HG03442 (cell line): ENCODE results near the gene WDR13.

Experiments used
- ATAC-seq: cut with Tn5 transposase; IDR thresholded peaks from one replicate; pipeline ENCODE4 v1.9.1; 2021; ENCODE audit warnings: mild to moderate bottlenecking, moderate library complexity; ENCODE audit not compliant: unreplicated experiment

WDR13 gene

DNA sequence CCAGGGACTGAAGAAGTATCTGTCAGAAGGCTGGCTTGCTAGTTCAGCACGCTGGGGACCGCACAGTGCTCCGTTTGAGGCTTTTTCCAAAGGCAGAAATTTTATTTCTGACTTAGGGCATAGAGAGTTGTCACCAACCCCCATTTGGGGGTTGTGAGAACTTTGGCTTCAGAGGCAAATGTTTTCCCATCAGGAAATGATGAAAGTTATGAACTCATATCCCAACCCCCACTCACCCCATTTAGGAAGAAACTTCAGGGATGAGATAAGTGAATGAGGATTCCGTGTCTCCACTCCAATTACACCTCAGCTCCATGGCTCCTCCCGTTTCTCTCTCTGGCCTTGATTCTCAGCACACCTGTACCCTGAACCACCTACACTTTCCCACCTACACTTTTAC lies 4.3 kb upstream of the WDR13 start:
- ATAC-seq, result no peak

- ATAC-seq, result no peak
Observed at GRCh38 chrX:48595929-48596328, 1.4 kb upstream of the WDR13 start.

GRCh38 chrX:48598614-48599013 lies 1.3 kb downstream of the WDR13 start:
- ATAC-seq, result no peak

DNA sequence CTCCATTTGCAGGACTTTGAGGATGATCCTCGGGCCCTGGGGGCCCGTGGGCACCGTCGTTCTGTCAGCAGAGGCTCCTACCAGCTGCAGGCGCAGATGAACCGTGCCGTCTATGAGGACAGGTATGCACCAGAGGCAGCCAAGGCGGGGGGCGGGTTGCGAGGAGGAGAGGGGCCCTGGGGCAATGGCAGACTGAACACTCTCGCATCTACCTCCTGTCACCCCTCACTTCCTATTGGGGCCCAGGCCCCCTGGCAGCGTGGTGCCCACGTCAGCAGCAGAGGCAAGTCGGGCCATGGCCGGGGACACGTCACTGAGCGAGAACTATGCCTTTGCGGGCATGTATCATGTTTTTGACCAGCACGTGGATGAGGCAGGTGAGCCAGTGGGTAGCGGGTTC lies 2.0 kb downstream of the WDR13 start:
- ATAC-seq, result no peak

DNA sequence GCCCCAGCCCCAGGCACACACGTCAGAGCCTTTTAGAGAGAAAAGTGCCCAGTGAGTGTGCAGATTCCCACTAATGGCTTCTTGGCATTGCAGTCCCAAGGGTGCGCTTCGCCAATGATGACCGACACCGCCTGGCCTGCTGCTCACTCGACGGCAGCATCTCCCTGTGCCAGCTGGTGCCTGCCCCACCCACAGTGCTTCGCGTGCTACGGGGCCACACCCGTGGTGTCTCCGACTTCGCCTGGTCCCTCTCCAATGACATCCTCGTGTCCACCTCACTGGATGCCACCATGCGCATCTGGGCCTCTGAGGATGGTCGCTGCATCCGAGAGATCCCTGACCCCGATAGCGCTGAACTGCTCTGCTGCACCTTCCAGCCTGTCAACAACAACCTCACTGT lies 2.9 kb downstream of the WDR13 start:
- no peak for ATAC-seq

DNA sequence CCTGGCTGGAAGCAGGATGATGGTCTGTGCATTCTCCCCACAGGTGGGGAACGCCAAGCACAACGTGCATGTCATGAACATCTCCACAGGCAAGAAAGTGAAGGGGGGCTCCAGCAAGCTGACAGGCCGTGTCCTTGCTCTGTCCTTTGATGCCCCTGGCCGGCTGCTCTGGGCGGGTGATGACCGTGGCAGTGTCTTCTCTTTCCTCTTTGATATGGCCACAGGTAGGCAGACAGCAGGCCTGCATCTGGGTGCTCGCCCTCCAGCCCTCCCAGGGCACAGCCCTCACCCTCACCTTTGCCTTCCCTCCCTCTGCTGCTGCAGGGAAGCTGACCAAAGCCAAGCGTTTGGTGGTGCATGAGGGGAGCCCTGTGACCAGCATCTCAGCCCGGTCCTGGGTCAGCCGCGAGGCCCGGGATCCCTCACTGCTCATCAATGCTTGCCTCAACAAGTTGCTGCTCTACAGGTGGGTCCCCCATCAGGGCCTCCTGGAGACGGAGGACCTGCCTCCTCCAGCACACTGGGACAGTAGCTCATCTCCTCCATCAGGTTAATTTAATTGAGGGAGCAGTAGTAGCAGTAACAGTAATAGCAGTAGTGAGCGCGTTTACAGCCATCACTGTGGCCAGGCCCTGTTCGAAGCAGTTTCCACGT lies 4.6 kb downstream of the WDR13 start:
- ATAC-seq, result no peak

GRCh38 chrX:48604701-48605100 lies 7.4 kb downstream of the WDR13 start:
- ATAC-seq, result no peak

GRCh38 chrX:48606091-48606490 lies 8.8 kb downstream of the WDR13 start:
- ATAC-seq, result no peak

DNA sequence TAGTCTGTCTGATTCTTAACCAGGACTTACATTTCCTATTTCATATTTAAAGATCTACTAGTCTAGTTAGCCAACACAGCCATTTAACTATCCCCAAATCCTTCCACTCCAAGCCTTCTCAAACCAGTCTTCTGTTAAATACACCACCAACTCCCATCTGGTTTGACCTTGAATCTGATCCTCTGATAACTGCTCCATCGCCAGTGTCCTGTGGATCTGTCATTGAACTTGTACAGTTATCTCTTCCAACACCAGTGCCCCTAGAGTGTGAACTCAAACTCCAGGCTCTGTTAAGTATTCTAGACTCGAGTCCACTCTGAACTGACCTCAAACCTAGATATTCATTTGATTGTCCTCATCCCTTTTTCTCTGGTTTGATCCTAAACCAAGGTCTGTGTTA lies 14.4 kb downstream of the WDR13 start:
- ATAC-seq, result no peak

GRCh38 chrX:48613502-48614160 lies 16.3 kb downstream of the WDR13 start:
- ATAC-seq, result no peak

DNA sequence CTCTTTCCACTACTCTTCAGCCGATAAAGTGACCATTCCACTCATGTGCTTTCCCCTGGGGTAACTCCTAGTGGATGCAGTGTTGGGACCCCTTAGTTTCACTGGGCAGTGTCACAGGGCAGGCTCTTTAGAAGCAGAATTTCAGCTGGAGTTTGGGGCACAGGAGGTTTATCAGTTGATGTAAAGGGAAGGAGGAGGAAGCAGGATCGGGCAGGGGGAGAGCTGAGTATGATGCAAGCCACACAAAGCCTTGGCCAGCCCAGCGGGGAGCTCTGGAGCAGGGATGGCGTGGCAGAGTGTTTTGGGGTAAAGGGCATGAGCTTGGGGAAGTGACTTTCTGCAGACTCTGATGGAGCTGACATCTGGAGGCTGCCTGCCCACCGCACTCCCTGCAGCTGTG lies 19.3 kb downstream of the WDR13 start:
- no peak for ATAC-seq

GRCh38 chrX:48617542-48618340 lies 20.4 kb downstream of the WDR13 start:
- no peak for ATAC-seq

DNA sequence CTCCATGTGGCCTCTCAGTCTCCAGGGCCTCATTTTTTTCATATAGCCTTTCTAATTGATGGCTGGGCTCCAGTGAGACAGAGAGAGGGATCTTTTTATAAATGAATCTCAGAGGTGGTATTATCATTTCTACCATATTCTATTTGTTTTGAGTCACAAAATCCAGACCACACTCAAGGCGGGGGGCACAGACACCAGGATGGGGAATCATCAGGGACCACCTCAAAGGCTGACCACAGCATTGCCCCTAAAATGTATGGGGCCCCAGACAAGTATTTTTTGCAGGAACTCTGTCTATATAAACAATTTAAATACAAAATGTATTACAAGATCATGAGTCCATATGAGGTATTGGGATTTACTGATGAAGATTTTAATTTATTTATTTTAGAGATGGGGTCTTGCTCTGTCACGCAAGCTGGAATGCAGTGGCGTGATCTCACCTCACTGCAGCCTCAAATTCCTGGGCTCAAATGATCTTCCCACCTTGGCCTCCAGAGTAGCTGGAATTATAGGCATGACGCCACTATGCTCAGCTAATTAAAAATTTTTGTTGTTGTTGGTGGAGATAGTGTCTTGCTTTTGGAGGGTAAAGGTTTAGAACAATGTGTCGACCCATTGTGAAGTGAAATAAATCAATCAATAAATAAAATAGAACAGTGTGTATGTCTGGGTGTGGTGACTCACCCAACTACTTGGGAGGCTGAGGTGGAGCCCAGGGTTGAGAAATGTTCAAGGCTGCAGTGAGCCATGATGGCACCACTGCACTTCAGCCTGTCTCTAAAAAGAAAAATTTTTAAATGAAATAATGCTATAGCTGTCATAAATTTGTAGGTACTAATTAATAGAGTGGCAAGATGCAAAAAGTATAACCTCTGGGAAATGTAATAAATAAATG lies 29.4 kb downstream of the WDR13 start:
- ATAC-seq, result no peak

DNA sequence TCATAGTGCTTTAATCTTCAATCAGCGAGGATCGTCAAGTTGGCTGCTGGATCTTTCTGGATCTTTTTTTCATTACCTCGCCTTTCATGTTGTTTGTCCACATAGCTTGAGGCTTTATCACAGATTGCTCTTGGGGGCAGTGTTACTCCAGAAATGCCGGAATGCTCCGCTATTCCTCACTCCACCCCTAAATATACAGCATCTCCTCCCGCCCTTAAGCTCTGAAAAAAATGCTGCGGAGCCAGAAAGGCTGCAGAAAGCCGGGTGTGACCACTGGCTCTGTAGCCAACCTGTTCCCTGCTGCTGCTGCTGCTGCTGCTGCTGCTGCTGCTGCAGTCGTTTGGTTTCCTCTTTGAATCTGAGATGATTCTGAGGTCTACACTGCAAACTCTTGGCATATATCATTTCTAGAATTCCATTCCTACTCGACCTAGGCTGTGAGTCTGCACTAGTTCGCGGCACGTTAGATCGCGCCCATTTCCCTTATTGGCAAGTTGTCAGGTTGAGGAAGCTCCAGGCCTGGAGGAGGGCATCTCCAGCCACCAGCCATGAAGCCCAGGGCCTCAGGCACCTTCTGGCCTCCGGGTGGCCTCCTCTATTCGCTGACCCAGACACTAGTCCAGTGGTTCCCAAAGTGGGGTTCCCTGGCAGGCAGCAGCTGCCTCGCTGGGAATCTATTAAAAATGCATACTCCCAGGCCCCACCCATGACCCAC lies 34.2 kb downstream of the WDR13 start:
- ATAC-seq, result peak; percentile 90

DNA sequence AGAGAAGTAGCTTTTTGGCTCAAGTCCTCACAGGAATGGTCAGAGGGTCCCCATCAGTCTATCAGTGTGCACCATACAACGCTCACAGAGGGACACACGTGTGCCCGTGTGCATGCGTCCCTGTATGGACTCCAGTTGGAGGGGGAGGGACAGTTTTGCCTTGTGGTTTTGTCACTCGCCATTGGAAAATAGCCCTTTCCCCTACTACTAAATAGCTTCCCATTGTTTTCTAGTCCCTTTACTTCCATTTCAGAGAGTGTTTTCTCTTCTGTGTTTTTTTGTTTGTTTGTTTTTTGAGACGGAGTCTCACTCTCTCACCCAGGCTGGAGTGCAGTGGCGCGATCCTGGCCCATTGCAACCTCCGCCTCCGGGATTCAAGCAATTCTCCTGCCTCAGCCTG lies 34.9 kb downstream of the WDR13 start:
- no peak for ATAC-seq

DNA sequence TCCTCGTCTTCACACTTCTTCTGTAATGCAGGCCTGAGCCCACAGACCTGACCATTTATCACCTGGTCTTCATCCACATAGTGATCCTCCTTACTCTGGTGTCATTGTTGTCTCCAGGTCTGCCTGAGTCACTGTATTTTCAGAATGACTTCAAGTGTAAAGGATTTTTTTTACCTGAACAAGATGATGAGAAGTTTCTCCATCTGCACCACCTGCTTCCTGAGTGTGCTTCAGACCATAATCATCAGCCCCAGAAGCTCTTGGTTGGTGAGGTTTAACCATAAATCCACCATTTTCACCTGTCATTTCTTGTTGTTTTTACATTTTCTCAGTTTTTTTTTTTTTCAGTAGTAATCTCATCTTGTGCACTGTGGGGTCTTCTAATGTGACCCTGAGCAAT lies 39.0 kb downstream of the WDR13 start:
- ATAC-seq, result no peak

- ATAC-seq, result no peak
Observed at GRCh38 chrX:48636776-48637175, 39.5 kb downstream of the WDR13 start.

DNA sequence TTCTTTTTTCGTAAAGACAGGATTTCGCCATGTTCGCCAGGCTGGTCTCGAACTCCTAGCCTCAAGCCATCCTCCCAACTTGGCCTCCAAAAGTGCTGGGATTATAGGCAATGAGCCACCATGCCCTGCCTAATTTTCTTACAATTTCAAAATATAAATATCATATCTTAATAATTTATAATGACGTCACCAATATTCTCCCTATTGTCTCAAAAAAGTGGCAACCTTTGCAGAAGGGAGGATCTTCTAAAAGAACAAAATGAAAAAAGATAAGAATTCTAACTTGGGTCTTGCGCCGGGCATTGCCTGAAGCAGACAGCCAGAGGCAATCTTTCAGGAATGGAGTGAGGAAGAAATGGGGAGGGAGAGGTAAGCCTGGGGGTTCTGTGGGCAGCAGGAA lies 48.4 kb downstream of the WDR13 start:
- ATAC-seq, result no peak

DNA sequence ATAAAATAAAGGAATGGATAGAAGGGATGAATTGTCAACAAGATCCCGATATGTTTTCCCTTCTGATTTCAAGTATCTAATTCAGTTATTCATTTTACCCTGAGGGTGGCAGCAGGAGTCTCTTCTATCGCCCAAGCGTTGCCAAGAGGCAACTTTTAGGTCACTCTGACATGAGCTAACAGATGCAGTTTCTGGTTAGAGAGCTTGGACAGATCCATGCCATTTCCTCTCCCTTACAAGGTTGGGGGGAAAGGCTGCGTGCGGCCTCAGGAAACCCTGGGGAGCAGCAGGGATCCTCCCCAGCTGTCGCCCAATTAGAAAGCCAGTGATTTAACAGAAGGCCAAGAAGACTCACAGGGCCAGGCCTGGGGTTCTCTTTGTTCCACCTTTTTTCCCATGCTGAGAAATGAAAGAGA lies 51.1 kb downstream of the WDR13 start:
- no peak for ATAC-seq

DNA sequence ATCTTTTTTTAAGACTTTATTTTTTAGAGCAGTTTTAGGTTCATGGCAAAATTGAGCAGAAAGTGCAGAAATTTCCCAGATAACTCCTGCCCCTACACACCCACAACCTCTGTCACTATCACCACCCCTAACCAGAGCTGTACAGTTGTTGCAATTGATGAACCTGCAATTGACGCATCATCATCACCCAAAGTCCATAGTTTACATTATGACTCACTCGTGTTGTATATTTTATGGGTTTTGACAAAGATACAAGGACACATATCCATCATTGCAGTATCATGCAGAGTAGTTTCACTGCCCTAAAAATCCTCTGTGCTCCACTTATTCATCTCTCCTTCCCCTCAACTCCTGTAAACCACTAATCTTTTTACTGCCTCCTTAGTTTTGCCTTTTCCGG lies 51.8 kb downstream of the WDR13 start:
- ATAC-seq, result no peak
